HepG2 (cell line): ENCODE measurements around the gene PLD2. TPM values are rescaled to one million over a fixed set of nuclear protein-coding genes. Genes with fewer than 3 reads are reported as not detected.

Experiments
- ATAC-seq: fragments of 200-7000 bp; cut with Tn5 transposase; 3 replicates; pipeline ENCODE4 v1.9.1; 2020; ENCODE audit warnings: mild to moderate bottlenecking, moderate library complexity
- BruUV-seq: library from RNA; stranded (reverse); fragments of 400-500 nt; replicated peaks from 2 replicates; lab custom pipeline; 2021; lab: Mats Ljungman, UMichigan
- CTCF ChIA-PET: fragments of 300-600 bp; formaldehyde crosslinking; extraction: SDS; loops from one replicate; lab custom pipeline; 2021; ENCODE audit warnings: low total read pairs, inconsistent platforms, low intra/inter-chr PET ratio; lab: Yijun Ruan, JAX
- POLR2A ChIA-PET: fragments of 350-600 bp; sonication (Branson Sonifier 250); formaldehyde crosslinking; loops from one replicate; lab custom pipeline; 2020; ENCODE audit warnings: antibody characterized with exemption, inconsistent platforms; lab: Yijun Ruan, JAX
- DNase-seq: peaks from one replicate; pipeline ENCODE4 v3.0.0-alpha.2; 2015; ENCODE audit warnings: low spot score
- FAIRE-seq: peaks from 3 replicates; lab custom pipeline; 2011; peaks lifted over from hg19 to GRCh38; lab: Jason Lieb, UNC
- H2AFZ ChIP-seq: one replicate; pipeline ENCODE4 v1.6.1; 2011; ENCODE audit warnings: low read length, inconsistent platforms
- H3K27ac ChIP-seq: fragments of 300-600 bp; 3 replicates; pipeline ENCODE4 v1.8.0; 2011; ENCODE audit warnings: mixed run types, mild to moderate bottlenecking, mixed read lengths, low read length, inconsistent platforms; ENCODE audit not compliant: insufficient read depth; ENCODE audit errors: extremely low read length
- H3K27me3 ChIP-seq, 2 experiments: fragments of 200-600 bp in 1 of 2; 2 replicates in 1 of 2; 3 replicates in 1 of 2; pipeline versions ENCODE4 v1.6.0 to v1.8.0; 2011; ENCODE audit warnings: low read length in 2 of 2, mild to moderate bottlenecking in 2 of 2, moderate library complexity in 2 of 2, inconsistent platforms in 1 of 2; ENCODE audit not compliant: insufficient read depth in 2 of 2, control insufficient read depth in 1 of 2
- H3K36me3 ChIP-seq, 2 experiments: fragments of 200-600 bp in 1 of 2; replicated peaks in 1 of 2; 2 replicates in 1 of 2; 3 replicates in 1 of 2; pipeline versions ENCODE4 v1.5.1 to v1.8.0; 2011; ENCODE audit warnings: low read length in 2 of 2, inconsistent platforms in 1 of 2; ENCODE audit not compliant: insufficient read depth in 2 of 2, control insufficient read depth in 1 of 2
- H3K4me1 ChIP-seq: 2 replicates; pipeline ENCODE4 v1.5.1; 2012; ENCODE audit warnings: low read length, inconsistent platforms; ENCODE audit not compliant: insufficient read depth
- H3K4me2 ChIP-seq: 2 replicates; pipeline ENCODE4 v1.6.0; 2011; ENCODE audit warnings: low read depth, low read length, inconsistent platforms
- H3K4me3 ChIP-seq, 3 experiments: fragments of 200-600 bp in 1 of 3; sonication (generic), shearing (Covaris generic) in 1 of 3; replicated peaks in 1 of 3; 2 replicates each; pipeline ENCODE4 v1.5.1; 2011 to 2016; ENCODE audit warnings: low read length in 3 of 3, inconsistent platforms in 2 of 3, low read depth in 2 of 3, mild to moderate bottlenecking in 2 of 3, control low read depth in 1 of 3, mixed read lengths in 1 of 3; ENCODE audit not compliant: insufficient read depth in 1 of 3
- H3K79me2 ChIP-seq: one replicate; pipeline ENCODE4 v1.6.1; 2011; ENCODE audit warnings: low read length, inconsistent platforms; ENCODE audit not compliant: insufficient read depth
- H3K9ac ChIP-seq: 2 replicates; pipeline ENCODE4 v1.6.0; 2011; ENCODE audit warnings: mild to moderate bottlenecking, low read depth, low read length, inconsistent platforms; ENCODE audit not compliant: insufficient read depth
- H3K9me3 ChIP-seq: 2 replicates; pipeline ENCODE4 v1.5.1; 2012; ENCODE audit warnings: mild to moderate bottlenecking, low read length
- H4K20me1 ChIP-seq: 2 replicates; pipeline ENCODE4 v1.6.0; 2011; ENCODE audit warnings: inconsistent platforms, mild to moderate bottlenecking, low read length, moderate library complexity; ENCODE audit not compliant: insufficient read depth
- WGBS: methylation state at CpG from one replicate; pipeline ENCODE4 v1.1.6; 2017; ENCODE audit warnings: low lambda C conversion rate; 5-methylcytosine and 5-hydroxymethylcytosine counted together
- in situ Hi-C: cut with HindIII; loops from 2 replicates; pipeline ENCODE4 v1.10.0; 2017; ENCODE audit warnings: low pct_unique_long_range_greater_than_20kb; ENCODE audit not compliant: extremely low pct_ligation_motif_present
- intact Hi-C: fragments of 100-400 bp; cut with micrococcal nuclease; formaldehyde crosslinking; loops from one replicate; pipeline ENCODE4 v1.10.0; 2022; ENCODE audit not compliant: unreplicated experiment
- polyA plus RNA-seq, 8 experiments: library from polyadenylated mRNA; depleted of rRNA in 3 of 8; stranded (reverse) in 7 of 8; unstranded in 1 of 8; fragments of >200 nt; fragmentation: Illumina TruSeq in 4 of 8; extraction: Trizol in 4 of 8; gene quantifications; 2 replicates each; pipeline versions ENCODE4 v1.2.1 to v1.2.3, GENCODE V29; 2011 to 2016; ENCODE audit warnings: low read depth in 4 of 8, missing spikeins in 1 of 8, mixed read lengths in 1 of 8; ENCODE audit not compliant: insufficient read depth in 1 of 8
- total RNA-seq, 5 experiments: library from RNA; depleted of rRNA; stranded (reverse); fragments of >200 nt; fragmentation: Illumina TruSeq; extraction: Trizol; gene quantifications; 2 replicates each; pipeline ENCODE4 v1.2.3, GENCODE V29; 2016; ENCODE audit warnings: low read depth in 1 of 5
- TF ChIP-seq, protein P1 (sequence below): sonication (generic); formaldehyde crosslinking; IDR thresholded peaks from 2 replicates; pipeline ENCODE4 v1.5.1; 2020; ENCODE audit warnings: mild to moderate bottlenecking, missing genetic modification reagents, moderate library complexity
- TF ChIP-seq, protein P2 (sequence below): sonication (generic); formaldehyde crosslinking; IDR thresholded peaks from 2 replicates; pipeline ENCODE4 v1.4.0; 2020; ENCODE audit warnings: missing genetic modification reagents, borderline replicate concordance

The PLD2 gene
- total and polyA plus RNA-seq, 2 of the 13 experiments (the other 11 are each of a cell fraction or from before 2014, with no cell fraction given) = 13.4 to 29.7 TPM

GRCh38 chr17:4858882-4859260, 51.9 kb downstream of the PLD2 start:
- WGBS = 34% methylated on average over 3 of the region's 5 CpGs
- in situ Hi-C loops = no loop called here
- Histone ChIP-seq H3K4me2 (peak overlapping the region; percentile 46), H3K27me3 (no peaks in the 10 kb centered on the region), H2AFZ (no peak overlapping the region), H3K79me2 (peaks cover 50% of the 10 kb centered on the region), H3K27ac (peak overlapping the region; percentile 51), H3K4me3 (no peak overlapping the region), H3K9me3 (no peaks in the 10 kb centered on the region), H4K20me1 (no peaks in the 10 kb centered on the region), H3K9ac (peak overlapping the region; percentile 36; the same call in 1 of the 2 replicates), H3K4me1 (peaks cover 66% of the 10 kb centered on the region), H3K36me3 (peaks cover 11 to 40% of the 10 kb centered on the region in 2 experiments)
- intact Hi-C loops = no loop called here
- ChIA-PET CTCF (no interaction called here), POLR2A (interaction anchor here (1.0 to 2.0 kb wide), 6 partner anchors 12 to 150 kb away, joined by 3 to 12 read pairs (median 8); partner anchors contain the start of genes GLTPD2, RNF167 and SLC25A11)
- TF ChIP-seq, protein P1, sequence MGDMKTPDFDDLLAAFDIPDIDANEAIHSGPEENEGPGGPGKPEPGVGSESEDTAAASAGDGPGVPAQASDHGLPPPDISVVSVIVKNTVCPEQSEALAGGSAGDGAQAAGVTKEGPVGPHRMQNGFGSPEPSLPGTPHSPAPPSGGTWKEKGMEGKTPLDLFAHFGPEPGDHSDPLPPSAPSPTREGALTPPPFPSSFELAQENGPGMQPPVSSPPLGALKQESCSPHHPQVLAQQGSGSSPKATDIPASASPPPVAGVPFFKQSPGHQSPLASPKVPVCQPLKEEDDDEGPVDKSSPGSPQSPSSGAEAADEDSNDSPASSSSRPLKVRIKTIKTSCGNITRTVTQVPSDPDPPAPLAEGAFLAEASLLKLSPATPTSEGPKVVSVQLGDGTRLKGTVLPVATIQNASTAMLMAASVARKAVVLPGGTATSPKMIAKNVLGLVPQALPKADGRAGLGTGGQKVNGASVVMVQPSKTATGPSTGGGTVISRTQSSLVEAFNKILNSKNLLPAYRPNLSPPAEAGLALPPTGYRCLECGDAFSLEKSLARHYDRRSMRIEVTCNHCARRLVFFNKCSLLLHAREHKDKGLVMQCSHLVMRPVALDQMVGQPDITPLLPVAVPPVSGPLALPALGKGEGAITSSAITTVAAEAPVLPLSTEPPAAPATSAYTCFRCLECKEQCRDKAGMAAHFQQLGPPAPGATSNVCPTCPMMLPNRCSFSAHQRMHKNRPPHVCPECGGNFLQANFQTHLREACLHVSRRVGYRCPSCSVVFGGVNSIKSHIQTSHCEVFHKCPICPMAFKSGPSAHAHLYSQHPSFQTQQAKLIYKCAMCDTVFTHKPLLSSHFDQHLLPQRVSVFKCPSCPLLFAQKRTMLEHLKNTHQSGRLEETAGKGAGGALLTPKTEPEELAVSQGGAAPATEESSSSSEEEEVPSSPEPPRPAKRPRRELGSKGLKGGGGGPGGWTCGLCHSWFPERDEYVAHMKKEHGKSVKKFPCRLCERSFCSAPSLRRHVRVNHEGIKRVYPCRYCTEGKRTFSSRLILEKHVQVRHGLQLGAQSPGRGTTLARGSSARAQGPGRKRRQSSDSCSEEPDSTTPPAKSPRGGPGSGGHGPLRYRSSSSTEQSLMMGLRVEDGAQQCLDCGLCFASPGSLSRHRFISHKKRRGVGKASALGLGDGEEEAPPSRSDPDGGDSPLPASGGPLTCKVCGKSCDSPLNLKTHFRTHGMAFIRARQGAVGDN (CRISPR knock-in tag) = peak; percentile 46; the same call in 1 of the 2 replicates
- TF ChIP-seq, protein P2, sequence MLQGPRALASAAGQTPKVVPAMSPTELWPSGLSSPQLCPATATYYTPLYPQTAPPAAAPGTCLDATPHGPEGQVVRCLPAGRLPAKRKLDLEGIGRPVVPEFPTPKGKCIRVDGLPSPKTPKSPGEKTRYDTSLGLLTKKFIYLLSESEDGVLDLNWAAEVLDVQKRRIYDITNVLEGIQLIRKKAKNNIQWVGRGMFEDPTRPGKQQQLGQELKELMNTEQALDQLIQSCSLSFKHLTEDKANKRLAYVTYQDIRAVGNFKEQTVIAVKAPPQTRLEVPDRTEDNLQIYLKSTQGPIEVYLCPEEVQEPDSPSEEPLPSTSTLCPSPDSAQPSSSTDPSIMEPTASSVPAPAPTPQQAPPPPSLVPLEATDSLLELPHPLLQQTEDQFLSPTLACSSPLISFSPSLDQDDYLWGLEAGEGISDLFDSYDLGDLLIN (CRISPR knock-in tag) = no peak
- FAIRE-seq (no peak), DNase-seq (no peak), ATAC-seq (no peak)
- no TSS peak for BruUV-seq
